ENCODE data around the gene ADGRF4. TPM values are rescaled to one million over a fixed set of nuclear protein-coding genes. Genes with fewer than 3 reads are reported as not detected.
A peak's percentile ranks its signal among the peaks of the same experiment; 100 is the strongest.

Gene ADGRF4, protein sequence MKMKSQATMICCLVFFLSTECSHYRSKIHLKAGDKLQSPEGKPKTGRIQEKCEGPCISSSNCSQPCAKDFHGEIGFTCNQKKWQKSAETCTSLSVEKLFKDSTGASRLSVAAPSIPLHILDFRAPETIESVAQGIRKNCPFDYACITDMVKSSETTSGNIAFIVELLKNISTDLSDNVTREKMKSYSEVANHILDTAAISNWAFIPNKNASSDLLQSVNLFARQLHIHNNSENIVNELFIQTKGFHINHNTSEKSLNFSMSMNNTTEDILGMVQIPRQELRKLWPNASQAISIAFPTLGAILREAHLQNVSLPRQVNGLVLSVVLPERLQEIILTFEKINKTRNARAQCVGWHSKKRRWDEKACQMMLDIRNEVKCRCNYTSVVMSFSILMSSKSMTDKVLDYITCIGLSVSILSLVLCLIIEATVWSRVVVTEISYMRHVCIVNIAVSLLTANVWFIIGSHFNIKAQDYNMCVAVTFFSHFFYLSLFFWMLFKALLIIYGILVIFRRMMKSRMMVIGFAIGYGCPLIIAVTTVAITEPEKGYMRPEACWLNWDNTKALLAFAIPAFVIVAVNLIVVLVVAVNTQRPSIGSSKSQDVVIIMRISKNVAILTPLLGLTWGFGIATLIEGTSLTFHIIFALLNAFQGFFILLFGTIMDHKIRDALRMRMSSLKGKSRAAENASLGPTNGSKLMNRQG
- polyA plus RNA-seq (2012; ENCODE audit: low read depth, missing spikeins) = 0.13 TPM

- TF ChIP-seq POU2F2 (IDR thresholded peaks at IDR 0.05; ENCODE audit: low read depth, low read length) = no peak
- no peak for TF ChIP-seq POLR2AphosphoS5 (IDR thresholded peaks at IDR 0.05; ENCODE audit: low read depth, low read length)
- TF ChIP-seq SPI1 (IDR thresholded peaks at IDR 0.05; ENCODE audit: low read depth, low read length) = no peak
- no peak for TF ChIP-seq PAX5 (IDR thresholded peaks at IDR 0.05; ENCODE audit: insufficient read depth, low read length, severe bottlenecking)
- TF ChIP-seq TAF1 (IDR thresholded peaks at IDR 0.05; ENCODE audit: low read depth, low read length) = no peak
- no peak for TF ChIP-seq POLR2A (IDR thresholded peaks at IDR 0.05; ENCODE audit: low read depth, low read length)
- FAIRE-seq = no peak
Measured at GRCh38 chr6:47698342-47698787, at the start of gene ADGRF4. Gene ADGRF4 (plus strand): TSS chr6:47698580. CDS start chr6:47707246, 8,666 bp downstream.

GRCh38 chr6:47650553-47651432 is 47.6 kb upstream of the ADGRF4 start:
- TF ChIP-seq SPI1 (IDR thresholded peaks at IDR 0.05; ENCODE audit: low read depth, low read length) (peak; percentile 47), TAF1 (IDR thresholded peaks at IDR 0.05; ENCODE audit: low read depth, low read length) (no peak), POU2F2 (IDR thresholded peaks at IDR 0.05; ENCODE audit: low read depth, low read length) (no peak), POLR2AphosphoS5 (IDR thresholded peaks at IDR 0.05; ENCODE audit: low read depth, low read length) (no peak)
- FAIRE-seq = no peak
- DNase-seq (ENCODE audit: insufficient read length, low spot score) = no peak

More at GRCh38 chr6:47698342-47698787, at the start of gene ADGRF4:
- no peak for DNase-seq (ENCODE audit: insufficient read length, low spot score)

DNA sequence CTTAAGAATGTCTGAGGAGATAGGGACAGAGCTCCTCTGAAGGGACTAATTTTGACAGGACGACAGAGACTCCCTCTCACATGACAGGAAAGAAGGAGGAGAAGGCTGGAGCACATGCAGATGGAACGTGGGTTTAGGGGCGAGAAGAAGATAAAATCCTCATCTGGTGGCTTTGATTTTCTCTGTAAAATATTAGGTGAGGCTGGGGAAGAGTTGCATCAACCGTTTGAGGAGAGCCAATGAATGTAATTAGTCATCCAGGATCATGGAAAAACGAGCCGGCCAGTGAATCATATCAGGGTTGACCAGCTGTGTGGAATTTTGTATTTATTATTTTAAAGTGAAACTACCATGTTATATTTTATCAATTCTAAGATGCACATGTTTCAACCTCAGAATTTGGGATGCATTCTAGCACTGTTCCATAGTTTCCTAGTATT is 46.9 kb upstream of the ADGRF4 start:
- TF ChIP-seq POLR2A (IDR thresholded peaks at IDR 0.05; ENCODE audit: low read depth, low read length) (no peak), POU2F2 (IDR thresholded peaks at IDR 0.05; ENCODE audit: low read depth, low read length) (no peak), PAX5 (IDR thresholded peaks at IDR 0.05; ENCODE audit: insufficient read depth, low read length, severe bottlenecking) (no peak), POLR2AphosphoS5 (IDR thresholded peaks at IDR 0.05; ENCODE audit: low read depth, low read length) (no peak), SPI1 (IDR thresholded peaks at IDR 0.05; ENCODE audit: low read depth, low read length) (no peak), TAF1 (IDR thresholded peaks at IDR 0.05; ENCODE audit: low read depth, low read length) (no peak)
- FAIRE-seq = no peak
- DNase-seq (ENCODE audit: insufficient read length, low spot score) = no peak

- FAIRE-seq (no peak), DNase-seq (ENCODE audit: insufficient read length, low spot score) (no peak)
- TF ChIP-seq POLR2A (IDR thresholded peaks at IDR 0.05; ENCODE audit: low read depth, low read length) (no peak), POLR2AphosphoS5 (IDR thresholded peaks at IDR 0.05; ENCODE audit: low read depth, low read length) (no peak), POU2F2 (IDR thresholded peaks at IDR 0.05; ENCODE audit: low read depth, low read length) (no peak), TAF1 (IDR thresholded peaks at IDR 0.05; ENCODE audit: low read depth, low read length) (no peak), PAX5 (IDR thresholded peaks at IDR 0.05; ENCODE audit: insufficient read depth, low read length, severe bottlenecking) (no peak), SPI1 (IDR thresholded peaks at IDR 0.05; ENCODE audit: low read depth, low read length) (no peak)
Measured at GRCh38 chr6:47653706-47654105, 44.7 kb upstream of the ADGRF4 start.

GRCh38 chr6:47654255-47654654 is 44.1 kb upstream of the ADGRF4 start:
- DNase-seq (ENCODE audit: insufficient read length, low spot score) (no peak), FAIRE-seq (no peak)
- TF ChIP-seq POU2F2 (IDR thresholded peaks at IDR 0.05; ENCODE audit: low read depth, low read length) = no peak
- TF ChIP-seq SPI1 (IDR thresholded peaks at IDR 0.05; ENCODE audit: low read depth, low read length) = no peak
- TF ChIP-seq PAX5 (IDR thresholded peaks at IDR 0.05; ENCODE audit: insufficient read depth, low read length, severe bottlenecking) = no peak
- no peak for TF ChIP-seq POLR2AphosphoS5 (IDR thresholded peaks at IDR 0.05; ENCODE audit: low read depth, low read length)
- TF ChIP-seq POLR2A (IDR thresholded peaks at IDR 0.05; ENCODE audit: low read depth, low read length) = no peak
- no peak for TF ChIP-seq TAF1 (IDR thresholded peaks at IDR 0.05; ENCODE audit: low read depth, low read length)

- TF ChIP-seq POU2F2 (IDR thresholded peaks at IDR 0.05; ENCODE audit: low read depth, low read length) (no peak), TAF1 (IDR thresholded peaks at IDR 0.05; ENCODE audit: low read depth, low read length) (no peak), POLR2AphosphoS5 (IDR thresholded peaks at IDR 0.05; ENCODE audit: low read depth, low read length) (no peak), SPI1 (IDR thresholded peaks at IDR 0.05; ENCODE audit: low read depth, low read length) (no peak), PAX5 (IDR thresholded peaks at IDR 0.05; ENCODE audit: insufficient read depth, low read length, severe bottlenecking) (no peak), POLR2A (IDR thresholded peaks at IDR 0.05; ENCODE audit: low read depth, low read length) (no peak)
- no peak for FAIRE-seq
- DNase-seq (ENCODE audit: insufficient read length, low spot score) = no peak
Measured at GRCh38 chr6:47655719-47656595, 42.4 kb upstream of the ADGRF4 start.

DNA sequence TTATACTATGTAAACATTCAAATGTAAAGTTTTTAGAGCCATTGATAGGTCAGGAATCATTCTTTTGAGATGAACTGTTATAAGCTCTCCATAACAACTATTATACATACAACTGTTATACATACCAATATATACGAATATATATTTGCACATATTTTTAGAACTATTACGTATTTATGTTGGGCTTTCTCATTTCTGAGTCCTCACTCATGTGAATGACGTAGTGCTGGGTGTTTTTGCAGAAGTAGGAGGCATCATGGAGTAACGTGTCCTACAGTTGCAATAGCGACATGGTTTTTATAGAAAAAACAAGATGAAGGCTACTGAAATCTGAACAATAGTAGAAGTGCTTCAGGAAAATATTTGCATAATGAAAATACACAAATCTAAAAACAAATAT is 36.4 kb upstream of the ADGRF4 start:
- TF ChIP-seq SPI1 (IDR thresholded peaks at IDR 0.05; ENCODE audit: low read depth, low read length) (no peak), POU2F2 (IDR thresholded peaks at IDR 0.05; ENCODE audit: low read depth, low read length) (no peak), TAF1 (IDR thresholded peaks at IDR 0.05; ENCODE audit: low read depth, low read length) (no peak), POLR2A (IDR thresholded peaks at IDR 0.05; ENCODE audit: low read depth, low read length) (no peak), POLR2AphosphoS5 (IDR thresholded peaks at IDR 0.05; ENCODE audit: low read depth, low read length) (no peak), PAX5 (IDR thresholded peaks at IDR 0.05; ENCODE audit: insufficient read depth, low read length, severe bottlenecking) (no peak)
- no peak for FAIRE-seq
- DNase-seq (ENCODE audit: insufficient read length, low spot score) = no peak
